Adrenal gland (tissue), 12 donors: Measurements from ENCODE around the gene PPM1M. TPM values are rescaled to one million over a fixed set of nuclear protein-coding genes. Genes with fewer than 3 reads are reported as not detected.

Experiments used
- DNase-seq, 7 donors: peaks; one replicate each; pipeline ENCODE4 v3.0.0-alpha.2; 2019 to 2020
- H3K27ac ChIP-seq, 5 donors: fragments of 200-600 bp; sonication (generic) in 4 of 5; 1 replicate in 3 of 5; 2 replicates in 2 of 5; pipeline versions ENCODE4 v1.5.1 to v1.8.0; 2016 to 2020; ENCODE audit warnings: mild to moderate bottlenecking in 1 of 5
- H3K27me3 ChIP-seq: fragments of 200-600 bp; 2 replicates; pipeline ENCODE4 v1.8.0; 2021
- H3K36me3 ChIP-seq, 2 donors: fragments of 200-600 bp; replicated peaks in 1 of 2; 1 replicate in 1 of 2; 2 replicates in 1 of 2; pipeline versions ENCODE4 v1.5.1 to v1.8.0; 2018 to 2022
- H3K4me1 ChIP-seq, 2 donors: fragments of 200-600 bp; replicated peaks in 1 of 2; 1 replicate in 1 of 2; 2 replicates in 1 of 2; pipeline versions ENCODE4 v1.5.1 to v1.8.0; 2018 to 2021
- H3K4me3 ChIP-seq, 4 donors: fragments of 200-600 bp; sonication (generic) in 3 of 4; one replicate each; pipeline ENCODE4 v1.5.1; 2016 to 2018
- H3K9me3 ChIP-seq, 3 donors: fragments of 200-600 bp; sonication (generic) in 1 of 3; replicated peaks in 1 of 3; 1 replicate in 2 of 3; 2 replicates in 1 of 3; pipeline versions ENCODE4 v1.5.1 to v1.8.0; 2016 to 2021
- POLR2A ChIP-seq, 2 donors: fragments of 450-650 bp; IDR thresholded peaks; one replicate each; pipeline ENCODE4 v1.6.1; 2017; ENCODE audit warnings: antibody characterized with exemption in 2 of 2, mild to moderate bottlenecking in 2 of 2, moderate library complexity in 1 of 2
- WGBS, 4 donors: extraction: QIAGEN DNeasy Blood & Tissue Kit in 2 of 4; methylation state at CpG; one replicate each; pipeline versions ENCODE4 v1.1.5 to v1.1.7; 2013 to 2017; 5-methylcytosine and 5-hydroxymethylcytosine counted together
- intact Hi-C, 2 donors: fragments of 100-400 bp; cut with DNase I; formaldehyde crosslinking; loops; one replicate each; pipeline versions ENCODE4 v1.14.1 to v1.15.0; 2022 to 2023
- polyA plus RNA-seq, 3 donors: library from polyadenylated mRNA; stranded (reverse); fragments of 200-250 nt in 2 of 3; fragments of 350-450 nt in 1 of 3; fragmentation: Illumina TruSeq in 1 of 3; extraction: RNeasy Lipid Tissue Mini Kit (QIAGEN cat#74804) in 1 of 3; gene quantifications; one replicate each; pipeline ENCODE4 v1.2.3, GENCODE V29; 2013 to 2014
- total RNA-seq, 9 donors: library from RNA; depleted of rRNA in 4 of 9; stranded (reverse); fragments of >200 nt in 4 of 9; fragments of 120-200 nt in 1 of 9; fragmentation: NEBNext Ultra II Directional in 1 of 9; extraction: Animal tissue kit (Norgen Biotek cat#: 25700) in 1 of 9; gene quantifications; one replicate each; pipeline versions ENCODE4 v1.1.0 to v1.2.4, GENCODE V29; 2013 to 2023
- TF ChIP-seq, protein P1 (sequence below), 6 experiments: fragments of 450-650 bp in 4 of 6; fragments of 200-600 bp in 2 of 6; sonication (generic) in 1 of 6; IDR thresholded peaks; 1 replicate in 5 of 6; 2 replicates in 1 of 6; pipeline versions ENCODE4 v1.5.1 to v1.8.0; 2016 to 2021; ENCODE audit warnings: antibody characterized with exemption in 6 of 6, mild to moderate bottlenecking in 2 of 6, moderate library complexity in 1 of 6
- donor health status: healthy with polysubstance abuse.
- donor health status: Bipolar disorder and iron deficiency.
- donor health status: DM: yes; HTN: yes; CAD: no.
- donor health status: DM: no; HTN: no; CAD: no.
- donor health status: DM: no; HTN: no; CAD: no.
- donor health status: DM: yes; HTN: yes; CAD: no.

The PPM1M gene
- total and polyA plus RNA-seq, 12 donors: 3.2 to 29.8 (median 21.7) TPM

DNA sequence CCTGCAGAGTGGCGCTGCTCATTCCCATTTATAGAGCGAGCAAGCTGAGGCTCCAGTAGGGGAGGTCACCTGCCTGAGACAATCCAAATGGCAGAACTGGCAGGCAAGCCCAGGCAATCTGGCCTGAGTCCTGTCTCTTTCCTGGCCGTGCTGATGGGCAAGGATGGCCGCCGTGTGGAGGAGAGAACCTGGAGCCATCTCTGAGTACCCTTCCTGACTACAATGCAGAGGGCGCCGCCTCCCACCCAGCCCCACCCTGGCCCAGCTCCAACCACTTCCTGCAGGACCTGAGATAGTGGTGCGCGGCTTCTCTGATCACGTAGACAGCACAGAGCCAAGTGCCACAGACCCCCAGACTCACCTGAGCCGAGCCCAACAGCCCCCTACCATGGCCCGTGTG, 27.1 kb upstream of the PPM1M start:
- TF ChIP-seq, protein P1, sequence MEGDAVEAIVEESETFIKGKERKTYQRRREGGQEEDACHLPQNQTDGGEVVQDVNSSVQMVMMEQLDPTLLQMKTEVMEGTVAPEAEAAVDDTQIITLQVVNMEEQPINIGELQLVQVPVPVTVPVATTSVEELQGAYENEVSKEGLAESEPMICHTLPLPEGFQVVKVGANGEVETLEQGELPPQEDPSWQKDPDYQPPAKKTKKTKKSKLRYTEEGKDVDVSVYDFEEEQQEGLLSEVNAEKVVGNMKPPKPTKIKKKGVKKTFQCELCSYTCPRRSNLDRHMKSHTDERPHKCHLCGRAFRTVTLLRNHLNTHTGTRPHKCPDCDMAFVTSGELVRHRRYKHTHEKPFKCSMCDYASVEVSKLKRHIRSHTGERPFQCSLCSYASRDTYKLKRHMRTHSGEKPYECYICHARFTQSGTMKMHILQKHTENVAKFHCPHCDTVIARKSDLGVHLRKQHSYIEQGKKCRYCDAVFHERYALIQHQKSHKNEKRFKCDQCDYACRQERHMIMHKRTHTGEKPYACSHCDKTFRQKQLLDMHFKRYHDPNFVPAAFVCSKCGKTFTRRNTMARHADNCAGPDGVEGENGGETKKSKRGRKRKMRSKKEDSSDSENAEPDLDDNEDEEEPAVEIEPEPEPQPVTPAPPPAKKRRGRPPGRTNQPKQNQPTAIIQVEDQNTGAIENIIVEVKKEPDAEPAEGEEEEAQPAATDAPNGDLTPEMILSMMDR (IDR thresholded peaks at IDR 0.05): no peak
- TF ChIP-seq POLR2A (IDR thresholded peaks at IDR 0.05): no peak
- intact Hi-C loops: no loop called here
- peaks cover 0 to 22% of the 10 kb centered on the region in 2 donors for H3K36me3 ChIP-seq
- WGBS, 4 donors: 67 to 84% (median 81%) methylated on average over 6 to 12 of the region's 12 CpGs
- DNase-seq: peak in 1 of 7 donors; percentile 39
- H3K27me3 ChIP-seq: no peaks in the 10 kb centered on the region
- H3K9me3 ChIP-seq: no peaks in the 10 kb centered on the region
- H3K27ac ChIP-seq: peak overlapping the region in 2 of 5 donors; percentile 63 to 65
- peaks cover 3 to 21% of the 10 kb centered on the region in 2 donors for H3K4me1 ChIP-seq
- H3K4me3 ChIP-seq: no peak overlapping the region

DNA sequence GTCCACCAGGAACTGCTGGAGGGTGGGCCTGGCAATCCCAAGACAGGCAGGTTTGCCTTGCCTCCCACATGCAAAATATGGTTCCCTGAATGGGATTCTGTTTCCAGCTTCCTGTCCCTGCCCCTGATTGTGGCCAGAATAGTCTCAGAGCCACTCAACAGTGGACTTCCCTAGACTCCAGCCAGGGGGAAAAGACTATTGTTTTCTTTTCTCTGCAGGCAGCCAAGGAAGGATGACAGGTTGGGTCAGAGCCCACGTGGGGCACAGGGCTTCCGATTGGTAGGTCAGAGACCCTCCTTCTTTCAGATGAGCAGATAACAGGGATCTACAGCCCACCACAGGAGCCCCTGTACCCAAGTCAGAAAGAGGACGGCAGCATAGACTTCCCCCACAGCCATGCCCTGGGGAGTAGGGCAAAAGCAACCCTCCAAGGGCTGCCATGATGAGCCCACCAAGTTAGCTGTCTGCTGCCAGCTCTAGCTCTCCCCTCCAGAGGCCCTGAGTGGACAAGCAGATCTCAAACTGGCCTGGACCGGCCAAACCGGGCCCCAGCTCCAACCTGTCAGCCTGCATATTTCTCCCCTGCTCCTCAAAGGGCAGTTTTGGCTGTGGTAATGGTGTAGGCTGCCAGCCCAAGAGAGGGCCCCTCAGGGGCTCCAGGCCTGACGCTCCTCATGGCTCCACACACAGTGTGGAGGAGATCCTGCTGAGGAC, 26.5 kb upstream of the PPM1M start:
- Histone ChIP-seq H3K4me3 (no peak overlapping the region), H3K36me3 (peaks cover 0 to 15% of the 10 kb centered on the region in 2 donors), H3K27ac (peak overlapping the region in 2 of 5 donors; percentile 3 to 63), H3K27me3 (no peaks in the 10 kb centered on the region), H3K4me1 (peaks cover 3 to 21% of the 10 kb centered on the region in 2 donors), H3K9me3 (no peaks in the 10 kb centered on the region)
- intact Hi-C loops: no loop called here
- WGBS, 4 donors: 78 to 90% (median 83%) methylated on average over 3 to 6 of the region's 6 CpGs
- no peak for TF ChIP-seq POLR2A (IDR thresholded peaks at IDR 0.05)
- TF ChIP-seq, protein P1 (IDR thresholded peaks at IDR 0.05): peak in 1 of 6 experiments; percentile 9
- DNase-seq: no peak

DNA sequence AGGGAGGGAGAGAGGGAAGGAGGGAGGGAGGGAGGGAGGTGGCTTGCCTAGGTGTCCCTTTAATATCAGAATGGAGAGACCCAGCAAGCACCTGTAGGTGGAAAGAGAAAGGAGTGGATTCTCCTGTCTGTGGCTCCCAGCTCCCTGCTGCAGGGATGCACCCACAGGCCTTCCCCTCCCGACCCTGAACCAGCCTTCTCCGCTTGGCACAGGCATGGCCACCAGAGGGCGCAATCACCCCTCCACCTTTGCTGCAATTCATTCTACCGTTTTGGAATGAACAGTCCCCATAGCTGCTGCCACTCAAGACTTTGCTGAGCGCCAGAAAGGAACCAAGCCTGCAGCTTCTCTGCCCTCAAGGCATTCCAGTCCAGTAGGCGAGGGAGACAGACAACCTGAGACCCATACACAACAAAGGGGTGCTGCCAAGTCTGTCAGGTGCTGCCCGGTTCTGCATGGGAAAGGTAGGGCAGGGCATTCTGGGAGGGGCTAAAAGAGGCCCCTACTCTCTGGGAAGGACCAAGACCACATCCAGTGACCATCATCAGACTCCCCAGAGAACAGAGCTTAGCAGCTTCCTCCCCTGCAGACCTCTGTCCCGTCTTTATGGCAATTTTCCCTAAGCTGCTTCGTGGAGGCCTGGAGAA, 25.1 kb upstream of the PPM1M start:
- peak; percentile 86 to 96 (median 89) for DNase-seq
- Histone ChIP-seq H3K4me1 (peaks cover 3 to 21% of the 10 kb centered on the region in 2 donors), H3K27me3 (no peaks in the 10 kb centered on the region), H3K4me3 (no peak overlapping the region), H3K36me3 (peaks cover 0 to 1% of the 10 kb centered on the region in 2 donors), H3K9me3 (no peaks in the 10 kb centered on the region), H3K27ac (peak overlapping the region in 1 of 5 donors; percentile 20)
- intact Hi-C loops: loop anchor here (5.0 kb wide), 2 partner anchors 107 to 127 kb away; no protein-coding TSS in a partner anchor
- TF ChIP-seq POLR2A (IDR thresholded peaks at IDR 0.05): peak in 1 of 2 donors; percentile 10
- TF ChIP-seq, protein P1 (IDR thresholded peaks at IDR 0.05): peak; percentile 85 to 93 (median 86)
- WGBS, 4 donors: 27 to 48% (median 35%) methylated on average over 6 to 9 of the region's 9 CpGs

DNA sequence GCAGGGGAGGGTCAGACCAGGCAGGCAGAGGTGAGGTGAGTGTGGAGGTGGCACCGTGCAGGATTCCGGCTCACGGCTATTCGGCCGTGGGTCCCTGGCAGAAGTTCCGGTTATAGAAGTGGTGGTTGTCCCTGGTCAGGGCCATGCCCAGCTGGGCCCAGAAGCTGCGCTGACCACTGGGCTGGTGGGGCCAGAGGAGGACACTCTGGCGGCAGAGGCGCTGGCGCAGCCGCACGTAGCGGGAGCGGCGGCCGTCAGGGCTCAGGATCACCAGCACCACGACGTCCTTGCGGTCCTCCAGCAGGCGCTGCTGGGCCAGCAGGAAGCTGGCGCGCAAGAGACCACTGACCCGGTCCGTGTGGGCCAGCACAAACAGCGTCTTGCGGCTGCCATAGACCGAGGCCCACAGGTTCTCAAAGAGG, 24.4 kb upstream of the PPM1M start:
- no peak for DNase-seq
- H3K4me1 ChIP-seq: peaks cover 3 to 20% of the 10 kb centered on the region in 2 donors
- TF ChIP-seq, protein P1 (IDR thresholded peaks at IDR 0.05): no peak
- TF ChIP-seq POLR2A (IDR thresholded peaks at IDR 0.05): no peak
- intact Hi-C loops: loop anchor here (5.0 kb wide), 2 partner anchors 106 to 126 kb away; no protein-coding TSS in a partner anchor
- no peak overlapping the region for H3K27ac ChIP-seq
- 90 to 95% (median 94%) methylated on average over 10 to 27 of the region's 27 CpGs for WGBS, 4 donors
- H3K36me3 ChIP-seq: no peaks in the 10 kb centered on the region
- no peak overlapping the region for H3K4me3 ChIP-seq
- H3K9me3 ChIP-seq: no peaks in the 10 kb centered on the region
- no peaks in the 10 kb centered on the region for H3K27me3 ChIP-seq
